ENCODE data around the gene WNT4.
A peak's percentile ranks its signal among the peaks of the same experiment; 100 is the strongest.

DNA sequence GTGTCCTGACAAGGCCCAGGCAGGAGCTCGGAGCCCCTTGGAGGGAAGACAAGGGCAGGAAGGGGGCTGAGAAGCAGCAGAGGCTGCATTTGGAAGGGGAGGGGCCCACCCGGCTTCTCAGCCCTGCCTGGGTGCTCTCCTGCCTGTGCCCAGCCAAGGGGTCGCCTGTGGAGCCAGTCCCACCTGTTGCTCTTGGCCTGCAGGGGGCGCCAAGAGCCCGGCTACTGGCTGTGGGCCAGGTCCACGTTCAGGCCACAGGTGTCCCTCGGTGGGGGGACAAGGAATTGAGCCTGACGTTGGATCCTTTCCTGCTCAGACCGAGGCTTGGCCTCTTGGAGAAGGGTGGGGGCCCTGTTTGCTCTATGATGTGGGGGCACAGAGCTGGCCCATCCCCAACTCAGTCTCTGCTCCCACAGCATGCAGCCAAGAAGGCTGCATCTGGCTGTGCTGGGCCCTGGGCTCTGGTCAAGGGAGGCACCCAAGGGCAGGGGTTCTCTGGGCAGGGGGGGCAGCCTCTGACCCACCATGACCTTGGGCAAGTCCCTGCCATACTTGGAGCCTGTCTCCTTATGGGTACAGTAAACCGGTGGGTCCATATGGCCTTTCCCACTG is 10.9 kb downstream of the WNT4 start:
- TF ChIP-seq POLR2A (IDR thresholded peaks at IDR 0.05; ENCODE audit: low read length) (no peak), MAZ (IDR thresholded peaks at IDR 0.05; ENCODE audit: borderline replicate concordance, low read depth, low read length) (no peak), HDAC2 (IDR thresholded peaks at IDR 0.05) (no peak), NR3C1 (IDR thresholded peaks at IDR 0.05) (no peak)
- TF ChIP-seq, protein P1, sequence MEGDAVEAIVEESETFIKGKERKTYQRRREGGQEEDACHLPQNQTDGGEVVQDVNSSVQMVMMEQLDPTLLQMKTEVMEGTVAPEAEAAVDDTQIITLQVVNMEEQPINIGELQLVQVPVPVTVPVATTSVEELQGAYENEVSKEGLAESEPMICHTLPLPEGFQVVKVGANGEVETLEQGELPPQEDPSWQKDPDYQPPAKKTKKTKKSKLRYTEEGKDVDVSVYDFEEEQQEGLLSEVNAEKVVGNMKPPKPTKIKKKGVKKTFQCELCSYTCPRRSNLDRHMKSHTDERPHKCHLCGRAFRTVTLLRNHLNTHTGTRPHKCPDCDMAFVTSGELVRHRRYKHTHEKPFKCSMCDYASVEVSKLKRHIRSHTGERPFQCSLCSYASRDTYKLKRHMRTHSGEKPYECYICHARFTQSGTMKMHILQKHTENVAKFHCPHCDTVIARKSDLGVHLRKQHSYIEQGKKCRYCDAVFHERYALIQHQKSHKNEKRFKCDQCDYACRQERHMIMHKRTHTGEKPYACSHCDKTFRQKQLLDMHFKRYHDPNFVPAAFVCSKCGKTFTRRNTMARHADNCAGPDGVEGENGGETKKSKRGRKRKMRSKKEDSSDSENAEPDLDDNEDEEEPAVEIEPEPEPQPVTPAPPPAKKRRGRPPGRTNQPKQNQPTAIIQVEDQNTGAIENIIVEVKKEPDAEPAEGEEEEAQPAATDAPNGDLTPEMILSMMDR (IDR thresholded peaks at IDR 0.05), result peak; percentile 76
- TF ChIP-seq, protein P2, sequence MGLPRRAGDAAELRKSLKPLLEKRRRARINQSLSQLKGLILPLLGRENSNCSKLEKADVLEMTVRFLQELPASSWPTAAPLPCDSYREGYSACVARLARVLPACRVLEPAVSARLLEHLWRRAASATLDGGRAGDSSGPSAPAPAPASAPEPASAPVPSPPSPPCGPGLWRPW (IDR thresholded peaks at IDR 0.05), result no peak

Data from A549 (cell line).